ENCODE measurements around the gene TTLL8. TPM values are rescaled to one million over a fixed set of nuclear protein-coding genes. Genes with fewer than 3 reads are reported as not detected.

Gene TTLL8
- total RNA-seq, 1 experiment from 2014 or later, result not detected

GRCh38 chr22:50089231-50089630 lies 31.1 kb upstream of the TTLL8 start:
- H3K27ac Mint-ChIP-seq, result no peak overlapping the region
- H2BK120ac ChIP-seq (ENCODE audit: low read depth, low read length, poor library complexity, severe bottlenecking), result no peak overlapping the region
- no peak overlapping the region for H3K23ac ChIP-seq (ENCODE audit: insufficient read length, low read depth, low read length)
- peaks cover 11 to 12% of the 10 kb centered on the region in 2 experiments for H3K4me1 Mint-ChIP-seq
- H4K5ac ChIP-seq (ENCODE audit: insufficient read length, low read depth, low read length), result no peak overlapping the region
- no peaks in the 10 kb centered on the region for H3K9me3 ChIP-seq (ENCODE audit: control insufficient read depth, low read depth, low read length)
- H2BK20ac ChIP-seq (ENCODE audit: low read depth, low read length, poor library complexity, severe bottlenecking), result no peak overlapping the region
- WGBS (ENCODE audit: extremely low coverage, insufficient read length, low lambda C conversion rate), result no CpG with 5 or more reads among the region's 11 CpGs
- H2BK5ac ChIP-seq (ENCODE audit: insufficient read length, low read length), result no peak overlapping the region
- no peak overlapping the region for H2BK12ac ChIP-seq (ENCODE audit: insufficient read length, low read depth, low read length)
- no peak overlapping the region for H2BK15ac ChIP-seq (ENCODE audit: low read depth, low read length)
- H4K91ac ChIP-seq (ENCODE audit: insufficient read length, low read depth, low read length), result no peak overlapping the region
- TF ChIP-seq CTCF (conservative IDR thresholded peaks at IDR 0.05), result no peak
- H2AFZ ChIP-seq (ENCODE audit: low read length), result no peak overlapping the region
- no peak overlapping the region for H3K4me2 ChIP-seq (ENCODE audit: insufficient read depth, insufficient read length, low read length)
- H3K27me3 ChIP-seq (ENCODE audit: insufficient read depth, low read length), result 0 out of 2 replicates have a peak, but pooled peaks cover 2% of the 10 kb centered on the region
- no peak for DNase-seq
- no peaks in the 10 kb centered on the region for H3K23me2 ChIP-seq (ENCODE audit: insufficient read length, low read depth, low read length, poor library complexity, severe bottlenecking)
- H3T11ph ChIP-seq (ENCODE audit: low read length), result no peak overlapping the region
- no peak overlapping the region for H3K18ac ChIP-seq (ENCODE audit: insufficient read length, low read depth, low read length)
- H3K27ac ChIP-seq (ENCODE audit: insufficient read length, low read depth, low read length), result no peak overlapping the region
- no peaks in the 10 kb centered on the region for H4K20me1 ChIP-seq (ENCODE audit: control insufficient read depth, insufficient read depth, insufficient read length)
- no peaks in the 10 kb centered on the region for H3K79me1 ChIP-seq (ENCODE audit: insufficient read depth, low read depth, low read length, poor library complexity, severe bottlenecking)
- peaks cover 3 to 14% of the 10 kb centered on the region in 2 experiments; a peak in 3 of 5 replicates for H3K9me3 Mint-ChIP-seq
- no peaks in the 10 kb centered on the region for H3K79me2 ChIP-seq (ENCODE audit: insufficient read depth, low read length)
- H2AK5ac ChIP-seq (ENCODE audit: insufficient read length, low read length), result no peak overlapping the region
- no peak overlapping the region for H3K4me3 Mint-ChIP-seq
- H3K36me3 Mint-ChIP-seq (ENCODE audit: insufficient read depth in 1 of 3, low read depth in 3 of 3), result peaks cover 0 to 2% (median 0%) of the 10 kb centered on the region in 3 experiments; a peak in 1 of 7 replicates
- H3K9ac ChIP-seq (ENCODE audit: extremely low read depth, insufficient read length, low read length), result no peak overlapping the region
- H3K14ac ChIP-seq (ENCODE audit: insufficient read depth, low read length), result no peak overlapping the region
- H3K4me1 ChIP-seq (ENCODE audit: insufficient read depth, low read length), result no peaks in the 10 kb centered on the region
- no peak overlapping the region for H3K56ac ChIP-seq (ENCODE audit: insufficient read length, low read depth, low read length)
- peaks cover 25% of the 10 kb centered on the region for H3K27me3 Mint-ChIP-seq (ENCODE audit: low read depth)
- no peak overlapping the region for H4K8ac ChIP-seq (replicated peaks; ENCODE audit: insufficient read length, low read depth, low read length)
- no peak overlapping the region for H3K4ac ChIP-seq (ENCODE audit: low read depth, low read length)
